Stimulated activated CD8-positive, alpha-beta memory T cell treated with anti-CD3 and anti-CD28 coated beads, Interleukin-12 subunit alpha, Interleukin-12 subunit beta, amount 100 ng/mL, for 24 hours (primary cell): ENCODE results near the gene GP2.

Experiments
- DNase-seq: peaks from one replicate; pipeline ENCODE4 v3.0.0-alpha.2; 2020; ENCODE audit errors: extremely low read depth

The GP2 gene

GRCh38 chr16:20307240-20307671, 20.1 kb downstream of the GP2 start:
- DNase-seq: no peak

GRCh38 chr16:20306401-20306800, 20.9 kb downstream of the GP2 start:
- DNase-seq: no peak

GRCh38 chr16:20303012-20303411, 24.3 kb downstream of the GP2 start:
- DNase-seq: no peak

- no peak for DNase-seq
Measured at GRCh38 chr16:20302389-20302788, 24.9 kb downstream of the GP2 start.

GRCh38 chr16:20301840-20302239, 25.5 kb downstream of the GP2 start:
- DNase-seq: no peak

GRCh38 chr16:20300312-20301097, 26.8 kb downstream of the GP2 start:
- no peak for DNase-seq

GRCh38 chr16:20298452-20298851, 28.9 kb downstream of the GP2 start:
- DNase-seq: no peak

GRCh38 chr16:20291208-20292206, 35.8 kb downstream of the GP2 start:
- no peak for DNase-seq

- no peak for DNase-seq
Measured at GRCh38 chr16:20289571-20289970, 37.7 kb downstream of the GP2 start.

- DNase-seq: no peak
Measured at GRCh38 chr16:20285993-20286499, 41.3 kb downstream of the GP2 start.

- DNase-seq: no peak
Measured at GRCh38 chr16:20280259-20280658, 47.1 kb downstream of the GP2 start.

- no peak for DNase-seq
Measured at GRCh38 chr16:20271893-20272292, 55.4 kb downstream of the GP2 start.

GRCh38 chr16:20268409-20268808, 58.9 kb downstream of the GP2 start:
- DNase-seq: no peak

- DNase-seq: no peak
Measured at GRCh38 chr16:20265019-20265418, 62.3 kb downstream of the GP2 start.

GRCh38 chr16:20263138-20263855, 64.0 kb downstream of the GP2 start:
- no peak for DNase-seq

GRCh38 chr16:20262248-20262647, 65.1 kb downstream of the GP2 start:
- no peak for DNase-seq

GRCh38 chr16:20260215-20261009, 66.9 kb downstream of the GP2 start:
- DNase-seq: no peak
